HG03520 (cell line): ENCODE measurements around the gene SCNN1A.

ENCODE experiments used
- ATAC-seq: cut with Tn5 transposase; IDR thresholded peaks from one replicate; pipeline ENCODE4 v1.9.1; 2021; ENCODE audit warnings: mild to moderate bottlenecking, moderate library complexity; ENCODE audit not compliant: unreplicated experiment

The SCNN1A gene

GRCh38 chr12:6322352-6322751 lies 53.0 kb downstream of the SCNN1A start:
- ATAC-seq = no peak

- no peak for ATAC-seq
Measured at GRCh38 chr12:6321905-6322304, 53.5 kb downstream of the SCNN1A start.

DNA sequence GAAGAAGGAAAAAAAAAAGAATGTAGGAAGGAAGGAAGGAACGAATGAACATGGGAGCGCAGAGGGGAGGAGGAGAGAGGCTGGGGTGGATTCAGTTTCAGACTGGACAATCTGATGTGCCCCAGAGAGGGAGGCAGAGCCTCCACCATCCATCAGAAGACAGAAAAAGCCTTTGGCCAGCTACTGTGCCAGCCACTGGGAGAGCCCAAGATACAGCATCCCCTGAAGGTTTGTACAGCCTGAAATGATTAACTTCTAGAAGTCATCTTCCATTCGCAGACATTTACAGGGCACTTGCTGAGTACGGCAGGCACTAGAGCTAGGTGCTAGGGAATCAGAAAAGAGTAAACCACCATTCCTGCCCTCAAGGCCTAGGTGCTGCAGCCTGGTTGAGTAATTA lies 55.9 kb downstream of the SCNN1A start:
- no peak for ATAC-seq

- no peak for ATAC-seq
Measured at GRCh38 chr12:6318440-6318879, 56.9 kb downstream of the SCNN1A start.

DNA sequence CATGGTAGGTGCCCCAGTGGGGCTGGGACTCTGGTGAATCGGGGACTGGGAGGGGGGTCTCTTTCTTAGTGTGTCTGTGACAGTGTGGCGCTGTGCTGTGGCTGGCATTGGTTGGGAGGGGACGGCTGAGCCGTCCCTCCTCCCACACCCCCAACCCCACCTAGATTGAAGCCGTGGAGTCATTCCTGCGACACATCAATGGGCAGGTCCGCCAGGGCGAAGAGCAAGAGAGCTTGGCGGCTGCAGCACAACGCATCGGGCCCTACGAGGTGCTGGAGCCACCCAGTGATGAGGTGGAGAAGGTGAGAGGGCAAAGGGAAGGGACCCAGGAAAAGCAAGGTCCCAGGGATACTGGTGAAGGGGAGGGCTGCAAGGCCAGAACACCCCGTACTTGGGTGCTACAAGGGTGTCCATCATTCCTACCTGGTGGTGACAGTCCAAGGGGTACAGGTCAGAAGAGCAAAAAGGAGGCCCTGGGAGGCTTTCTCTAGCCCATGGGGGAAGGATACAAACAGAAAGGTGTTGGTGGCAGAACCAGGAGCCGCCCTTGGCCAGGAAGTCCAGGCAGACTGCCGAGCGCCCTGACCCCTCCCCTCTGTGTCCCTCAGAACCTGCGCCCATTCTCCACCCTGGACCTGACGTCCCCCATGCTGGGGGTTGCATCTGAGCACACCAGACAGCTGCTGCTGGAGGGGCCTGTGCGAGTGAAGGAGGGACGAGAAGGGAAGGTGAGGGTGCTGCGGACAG lies 57.5 kb downstream of the SCNN1A start:
- ATAC-seq = no peak

GRCh38 chr12:6316921-6317692 lies 58.3 kb downstream of the SCNN1A start:
- ATAC-seq = no peak

- ATAC-seq = no peak
Measured at GRCh38 chr12:6315704-6316597, 59.4 kb downstream of the SCNN1A start.

DNA sequence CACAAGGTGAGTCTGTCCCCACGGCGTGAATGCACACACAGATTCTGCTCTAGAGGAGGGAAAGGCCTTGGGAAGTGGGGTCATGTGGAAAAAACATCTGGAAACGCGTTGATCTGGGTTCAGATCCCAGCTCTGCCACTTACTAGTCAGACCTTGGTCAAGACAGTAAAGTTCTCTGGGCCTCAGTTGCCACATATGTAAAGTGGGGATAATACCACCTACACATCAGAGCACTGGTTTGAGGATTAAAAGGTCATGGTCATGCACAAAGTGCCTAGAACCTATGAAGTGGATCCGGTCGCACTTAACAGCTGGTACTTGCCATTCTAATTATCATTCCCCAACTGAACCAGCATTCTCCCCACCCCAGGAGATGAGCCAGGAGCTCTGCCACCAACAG lies 60.2 kb downstream of the SCNN1A start:
- no peak for ATAC-seq

DNA sequence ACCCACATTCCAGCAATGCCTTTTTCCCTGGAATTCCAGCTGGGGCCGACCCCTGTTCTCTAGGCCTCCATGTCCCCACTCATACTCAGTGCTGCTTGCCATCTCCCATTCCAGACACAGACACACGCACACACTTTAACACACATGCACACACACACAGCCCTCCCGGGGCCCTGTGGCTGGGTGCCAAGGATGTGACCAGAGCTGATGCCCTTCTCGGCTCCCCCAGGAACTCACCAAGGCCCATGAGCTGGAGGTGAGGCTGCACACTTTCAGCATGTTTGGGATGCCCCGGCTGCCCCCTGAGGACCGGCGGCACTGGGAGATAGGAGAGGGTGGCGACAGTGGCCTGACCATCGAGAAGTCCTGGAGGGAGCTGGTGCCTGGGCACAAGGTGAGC lies 60.6 kb downstream of the SCNN1A start:
- ATAC-seq = no peak

GRCh38 chr12:6313326-6313940 lies 61.9 kb downstream of the SCNN1A start:
- ATAC-seq = no peak

DNA sequence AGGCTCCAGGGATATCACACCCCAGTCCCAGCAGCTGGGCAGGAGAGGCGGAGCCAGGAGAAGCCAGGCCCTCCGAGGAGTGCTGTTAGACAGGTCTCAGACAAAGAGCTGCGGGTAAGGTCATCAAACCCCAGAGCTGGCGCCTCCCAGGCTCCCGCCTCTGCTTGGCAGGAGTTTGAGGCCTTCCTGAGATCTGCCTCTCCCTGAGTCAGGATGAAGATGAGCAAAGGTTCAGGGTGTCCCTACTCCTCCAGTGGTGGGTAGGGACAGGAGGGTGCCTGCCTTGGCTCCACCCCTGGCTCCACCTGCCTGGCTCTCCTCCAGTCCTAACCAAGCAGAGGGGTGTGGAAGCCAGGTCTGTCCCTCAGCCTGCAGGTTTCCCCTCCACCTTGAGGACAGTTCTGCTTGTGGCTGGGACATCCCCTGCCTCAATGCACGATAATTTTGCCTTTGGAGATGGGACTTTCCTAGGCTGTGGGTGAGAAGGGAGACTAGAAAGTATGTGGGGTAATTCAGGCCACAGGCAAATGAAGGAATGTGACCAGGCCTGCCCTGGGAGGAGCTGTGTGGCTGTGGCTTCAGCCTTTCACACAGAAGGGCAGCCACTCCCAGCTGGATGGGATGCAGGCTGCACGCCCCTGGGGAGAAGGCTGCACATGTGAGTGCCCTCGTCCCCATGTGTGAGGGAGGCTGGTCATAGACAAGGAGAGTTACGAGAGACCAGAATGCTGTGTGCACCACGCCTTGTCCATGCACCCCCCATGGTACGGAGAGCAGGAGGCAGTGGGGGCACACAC lies 62.6 kb downstream of the SCNN1A start:
- no peak for ATAC-seq

- no peak for ATAC-seq
Measured at GRCh38 chr12:6311822-6312528, 63.4 kb downstream of the SCNN1A start.

DNA sequence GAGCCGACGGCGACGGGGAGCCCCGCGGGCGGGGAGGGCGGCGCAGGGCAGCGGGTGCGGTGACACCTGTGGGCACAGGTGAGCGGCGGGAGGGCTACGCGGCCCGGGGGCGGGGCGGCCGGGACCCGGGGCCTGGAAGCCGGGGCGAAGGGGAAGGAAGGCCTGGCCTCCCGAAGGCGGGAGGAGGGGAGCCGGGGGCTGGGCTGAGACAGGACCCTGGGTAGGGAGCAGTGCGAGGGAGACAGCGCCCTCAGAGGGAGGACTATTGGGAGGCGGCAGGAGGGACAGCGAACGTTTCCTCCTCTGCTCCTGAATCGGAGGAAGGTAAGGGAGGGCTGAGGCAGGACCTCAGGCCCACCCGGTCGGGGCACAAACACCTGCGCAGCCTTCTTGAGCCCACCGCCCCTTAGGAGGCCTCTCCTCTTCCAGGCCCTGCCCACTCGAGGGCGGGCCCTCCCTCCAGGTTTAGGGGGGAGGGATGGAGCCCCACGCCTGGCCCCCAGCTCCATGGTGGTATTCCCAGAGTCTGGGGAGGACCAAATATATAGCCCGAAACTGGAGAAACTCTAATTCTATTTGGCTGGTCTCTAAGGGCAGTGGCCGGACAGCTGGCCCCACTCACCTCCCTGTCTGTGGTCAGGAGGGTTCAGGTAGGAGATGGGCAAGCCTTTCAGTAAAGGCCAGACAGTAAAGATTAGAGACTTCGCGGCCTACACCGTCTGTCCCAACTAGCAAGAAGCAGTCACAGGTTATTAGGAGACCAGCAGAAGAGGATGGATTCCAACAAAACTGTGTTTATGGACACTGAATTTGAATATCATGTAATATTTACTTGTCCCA lies 64.4 kb downstream of the SCNN1A start:
- no peak for ATAC-seq

GRCh38 chr12:6307529-6307928 lies 67.8 kb downstream of the SCNN1A start:
- no peak for ATAC-seq

- no peak for ATAC-seq
Measured at GRCh38 chr12:6306599-6307220, 68.7 kb downstream of the SCNN1A start.

DNA sequence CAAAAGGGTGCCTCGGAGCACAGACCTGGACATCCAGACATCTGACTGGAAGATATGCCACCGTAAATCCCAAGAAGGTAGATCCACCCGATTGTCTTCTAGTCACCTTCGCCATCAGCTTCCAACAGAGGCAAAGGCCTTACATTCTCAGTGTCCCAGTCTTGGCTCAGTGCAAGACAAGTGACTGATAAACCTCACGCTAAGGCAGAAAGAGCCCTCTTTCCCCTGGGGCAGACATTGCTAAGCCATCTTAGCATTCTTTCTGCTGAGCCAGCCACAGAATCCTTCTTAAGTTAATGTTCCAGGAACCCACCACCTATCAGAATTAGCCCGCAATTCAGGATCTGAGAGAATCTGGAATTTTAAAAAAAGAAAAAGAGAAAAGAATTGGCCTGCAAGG lies 69.2 kb downstream of the SCNN1A start:
- no peak for ATAC-seq

- ATAC-seq = no peak
Measured at GRCh38 chr12:6303071-6303470, 72.3 kb downstream of the SCNN1A start.

GRCh38 chr12:6302621-6303020 lies 72.7 kb downstream of the SCNN1A start:
- no peak for ATAC-seq
